ENCODE measurements around the gene PRR11.

PRR11 gene

DNA sequence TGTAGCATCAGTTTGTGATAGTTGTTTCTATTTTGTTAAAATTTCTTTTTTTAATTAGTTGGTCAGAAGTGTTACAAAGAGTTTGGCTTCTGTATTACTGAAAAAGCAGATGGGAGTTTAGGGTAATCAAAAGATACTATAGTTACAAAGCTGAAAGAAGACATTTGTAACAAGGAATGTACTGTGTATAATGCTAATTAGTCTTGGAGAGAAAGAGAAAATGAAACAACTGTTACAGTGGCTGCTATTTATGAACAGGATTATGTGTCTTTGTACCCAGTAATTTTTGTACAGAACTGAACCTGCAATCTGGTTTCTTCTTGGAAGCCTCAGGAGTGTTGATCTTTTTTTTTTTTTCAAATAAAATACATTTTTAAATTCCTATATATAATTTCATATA lies 79.1 kb downstream of the PRR11 start:
- TF ChIP-seq, protein P1, sequence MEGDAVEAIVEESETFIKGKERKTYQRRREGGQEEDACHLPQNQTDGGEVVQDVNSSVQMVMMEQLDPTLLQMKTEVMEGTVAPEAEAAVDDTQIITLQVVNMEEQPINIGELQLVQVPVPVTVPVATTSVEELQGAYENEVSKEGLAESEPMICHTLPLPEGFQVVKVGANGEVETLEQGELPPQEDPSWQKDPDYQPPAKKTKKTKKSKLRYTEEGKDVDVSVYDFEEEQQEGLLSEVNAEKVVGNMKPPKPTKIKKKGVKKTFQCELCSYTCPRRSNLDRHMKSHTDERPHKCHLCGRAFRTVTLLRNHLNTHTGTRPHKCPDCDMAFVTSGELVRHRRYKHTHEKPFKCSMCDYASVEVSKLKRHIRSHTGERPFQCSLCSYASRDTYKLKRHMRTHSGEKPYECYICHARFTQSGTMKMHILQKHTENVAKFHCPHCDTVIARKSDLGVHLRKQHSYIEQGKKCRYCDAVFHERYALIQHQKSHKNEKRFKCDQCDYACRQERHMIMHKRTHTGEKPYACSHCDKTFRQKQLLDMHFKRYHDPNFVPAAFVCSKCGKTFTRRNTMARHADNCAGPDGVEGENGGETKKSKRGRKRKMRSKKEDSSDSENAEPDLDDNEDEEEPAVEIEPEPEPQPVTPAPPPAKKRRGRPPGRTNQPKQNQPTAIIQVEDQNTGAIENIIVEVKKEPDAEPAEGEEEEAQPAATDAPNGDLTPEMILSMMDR (conservative IDR thresholded peaks at IDR 0.05; ENCODE audit: low read depth, low read length): no peak
- DNase-seq (ENCODE audit: low read depth): no peak
- no peak overlapping the region for H3K4me3 ChIP-seq (ENCODE audit: low read length)

DNA sequence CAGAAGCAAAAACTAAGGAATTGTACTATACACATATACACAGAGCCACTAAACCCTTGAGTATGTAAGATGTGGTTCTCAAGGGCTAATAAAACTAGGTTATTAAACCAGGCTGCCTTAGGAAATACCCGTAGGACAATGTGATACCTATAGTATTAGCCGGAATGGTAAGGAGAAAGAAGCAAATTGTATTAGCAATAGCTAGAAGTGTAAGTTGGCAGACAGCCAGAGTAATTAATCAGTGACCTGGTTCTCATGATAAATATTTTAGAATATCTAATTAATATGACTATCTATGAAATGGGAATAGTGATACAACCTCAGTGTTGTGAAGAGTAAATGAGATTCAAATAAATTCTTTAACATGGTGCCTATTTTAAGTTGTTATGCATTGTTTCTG lies 83.4 kb downstream of the PRR11 start:
- DNase-seq (ENCODE audit: low read depth): no peak
- TF ChIP-seq, protein P1 (conservative IDR thresholded peaks at IDR 0.05; ENCODE audit: low read depth, low read length): no peak
- H3K4me3 ChIP-seq (ENCODE audit: low read length): no peak overlapping the region

DNA sequence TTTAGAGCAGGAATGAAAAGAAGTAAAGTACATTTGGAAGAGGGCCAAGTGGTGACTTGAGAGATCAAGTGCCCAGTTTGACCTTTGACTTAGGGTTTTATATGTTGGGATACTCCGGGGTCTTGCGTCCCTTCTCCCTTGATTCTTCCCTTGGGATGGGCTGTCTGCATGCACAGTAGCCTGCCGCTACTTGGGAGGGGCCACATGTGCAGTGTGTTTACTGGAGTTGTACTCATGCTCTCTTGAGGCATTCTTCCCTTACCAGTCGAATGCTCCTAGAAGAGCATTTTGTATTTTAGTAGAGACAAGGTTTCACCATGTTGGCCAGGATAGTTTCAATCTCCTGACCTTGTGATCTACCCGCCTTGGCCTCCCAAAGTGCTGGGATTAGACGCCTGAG lies 88.5 kb downstream of the PRR11 start:
- DNase-seq (ENCODE audit: low read depth): no peak
- TF ChIP-seq, protein P1 (conservative IDR thresholded peaks at IDR 0.05; ENCODE audit: low read depth, low read length): no peak
- no peak overlapping the region for H3K4me3 ChIP-seq (ENCODE audit: low read length)

All from retinal pigment epithelial cell (primary cell).